ENCODE data around the gene NOL3. TPM values are rescaled to one million over a fixed set of nuclear protein-coding genes. Genes with fewer than 3 reads are reported as not detected.
"Not testable (repeated sequence)": the region's sequence is repeated elsewhere in the genome, so short reads cannot be mapped to it uniquely, and the experiment has no call there.

NOL3 gene
- total RNA-seq, result 100 to 1,000 TPM in 2 of 4 donors, 10 to 100 TPM in 2; 64.3 to 116 (median 90.5) TPM

GRCh38 chr16:67170168-67170948 lies at the start of gene NOL3:
Gene NOL3, plus strand, starts transcription at chr16:67170538.
- Histone ChIP-seq H3K4me1 (peaks cover 73% of the 10 kb centered on the region), H3K27ac (peak within 1 kb of the TSS; percentile 94), H3K27me3 (no peaks in the 10 kb centered on the region), H3K4me3 (peak within 1 kb of the TSS; percentile 56), H3K36me3 (peaks cover 15% of the 10 kb centered on the region), H3K9me3 (no peaks in the 10 kb centered on the region)
- WGBS, result 0% methylated on average over 6 of the region's 50 CpGs
- DNase-seq (ENCODE audit: low spot score in 2 of 2), result peak in 1 of 2 donors; percentile 90
- TF ChIP-seq CTCF (IDR thresholded peaks at IDR 0.05), result no peak
- TF ChIP-seq POLR2A (IDR thresholded peaks at IDR 0.05), result no peak
- no peak for TF ChIP-seq POLR2AphosphoS5 (IDR thresholded peaks at IDR 0.05)
- TF ChIP-seq EP300 (IDR thresholded peaks at IDR 0.05), result no peak

GRCh38 chr16:67122799-67123198 lies 47.5 kb upstream of the NOL3 start:
- WGBS, result 92% methylated on average over 5 of the region's 5 CpGs
- H3K4me3 ChIP-seq, H3K27ac ChIP-seq: not testable (repeated sequence)

GRCh38 chr16:67128417-67128816 lies 41.9 kb upstream of the NOL3 start:
- H3K9me3 ChIP-seq, result no peaks in the 10 kb centered on the region
- no peaks in the 10 kb centered on the region for H3K4me1 ChIP-seq
- TF ChIP-seq EP300 (IDR thresholded peaks at IDR 0.05) (no peak), CTCF (IDR thresholded peaks at IDR 0.05) (no peak), POLR2A (IDR thresholded peaks at IDR 0.05) (no peak), POLR2AphosphoS5 (IDR thresholded peaks at IDR 0.05) (no peak)
- no peak for DNase-seq (ENCODE audit: low spot score in 2 of 2)
- no peak overlapping the region for H3K27ac ChIP-seq
- H3K36me3 ChIP-seq, result peaks cover 64% of the 10 kb centered on the region
- H3K4me3 ChIP-seq, result no peak overlapping the region
- H3K27me3 ChIP-seq, result no peaks in the 10 kb centered on the region

More at GRCh38 chr16:67122799-67123198, 47.5 kb upstream of the NOL3 start:
- peaks cover 53% of the 10 kb centered on the region for H3K36me3 ChIP-seq
- DNase-seq (ENCODE audit: low spot score in 2 of 2), result peak in 1 of 2 donors; percentile 7
- not testable (repeated sequence) for H3K27me3 ChIP-seq, H3K4me1 ChIP-seq, H3K9me3 ChIP-seq

- no CpG with 5 or more reads among the region's 3 CpGs for WGBS
- no peak for DNase-seq (ENCODE audit: low spot score in 2 of 2)
- Histone ChIP-seq H3K9me3 (no peaks in the 10 kb centered on the region), H3K4me1 (no peaks in the 10 kb centered on the region), H3K27ac (no peak overlapping the region), H3K27me3 (no peaks in the 10 kb centered on the region), H3K36me3 (peaks cover 64% of the 10 kb centered on the region), H3K4me3 (no peak overlapping the region)
- no peak for TF ChIP-seq POLR2AphosphoS5 (IDR thresholded peaks at IDR 0.05)
- TF ChIP-seq POLR2A (IDR thresholded peaks at IDR 0.05), result no peak
- TF ChIP-seq CTCF (IDR thresholded peaks at IDR 0.05), result no peak
These were observed 41.5 kb upstream of the NOL3 start for GRCh38 chr16:67128887-67129286.

GRCh38 chr16:67129422-67129821 lies 40.9 kb upstream of the NOL3 start:
- Histone ChIP-seq H3K9me3 (no peaks in the 10 kb centered on the region), H3K27me3 (no peaks in the 10 kb centered on the region), H3K4me3 (no peak overlapping the region), H3K36me3 (peaks cover 64% of the 10 kb centered on the region), H3K27ac (no peak overlapping the region), H3K4me1 (no peaks in the 10 kb centered on the region)
- no peak for TF ChIP-seq EP300 (IDR thresholded peaks at IDR 0.05)
- TF ChIP-seq POLR2AphosphoS5 (IDR thresholded peaks at IDR 0.05), result no peak
- no peak for TF ChIP-seq POLR2A (IDR thresholded peaks at IDR 0.05)
- DNase-seq (ENCODE audit: low spot score in 2 of 2), result no peak
- WGBS, result 97% methylated on average over 3 of the region's 3 CpGs

GRCh38 chr16:67137605-67138004 lies 32.7 kb upstream of the NOL3 start:
- Histone ChIP-seq H3K36me3 (peaks cover 91% of the 10 kb centered on the region), H3K4me3 (no peak overlapping the region), H3K4me1 (no peaks in the 10 kb centered on the region), H3K27ac (no peak overlapping the region), H3K27me3 (no peaks in the 10 kb centered on the region), H3K9me3 (no peaks in the 10 kb centered on the region)
- 54% methylated on average over 3 of the region's 3 CpGs for WGBS
- no peak for DNase-seq (ENCODE audit: low spot score in 2 of 2)
- TF ChIP-seq CTCF (IDR thresholded peaks at IDR 0.05), result no peak

All from suprapubic skin (tissue), 4 donors.